Caco-2 (cell line): ENCODE results near the gene LMLN. TPM values are rescaled to one million over a fixed set of nuclear protein-coding genes. Genes with fewer than 3 reads are reported as not detected.

Experiments used
- BruUV-seq: library from RNA; stranded (reverse); fragments of 400-500 nt; replicated peaks from 2 replicates; lab custom pipeline; 2021; lab: Mats Ljungman, UMichigan
- CTCF ChIA-PET: fragments of 300-600 bp; sonication (Branson Sonifier 250); formaldehyde crosslinking; loops from one replicate; lab custom pipeline; 2022; ENCODE audit warnings: antibody characterized with exemption; lab: Charles Lee
- POLR2A ChIA-PET: fragments of 300-600 bp; sonication (Branson Sonifier 250); formaldehyde crosslinking; loops from one replicate; lab custom pipeline; 2022; ENCODE audit warnings: antibody characterized with exemption; lab: Charles Lee
- DNase-seq, 2 experiments: peaks; one replicate each; pipeline versions ENCODE4 v3.0.0 to v3.0.0-alpha.2; 2020 to 2022
- H3K27me3 ChIP-seq: replicated peaks from 2 replicates; pipeline ENCODE4 v1.6.0; 2011; ENCODE audit warnings: low read length; ENCODE audit not compliant: control insufficient read depth, insufficient read depth
- H3K36me3 ChIP-seq: 2 replicates; pipeline ENCODE4 v1.5.1; 2011; ENCODE audit warnings: low read length; ENCODE audit not compliant: control insufficient read depth, insufficient read depth
- H3K4me1 ChIP-seq: fragments of 250-450 bp; sonication (Bioruptor Pico); 2 replicates; pipeline ENCODE4 v1.5.1; 2020; ENCODE audit warnings: mild to moderate bottlenecking
- H3K4me3 ChIP-seq: 2 replicates; pipeline ENCODE4 v1.5.1; 2011; ENCODE audit warnings: low read depth, mild to moderate bottlenecking, control low read depth, low read length
- H3K9me3 ChIP-seq: fragments of 250-450 bp; sonication (Bioruptor Pico); 2 replicates; pipeline ENCODE4 v1.5.1; 2020; ENCODE audit warnings: mild to moderate bottlenecking, moderate library complexity
- H3K27ac Mint-ChIP-seq: one replicate; pipeline ENCODE4 v1.8.0; 2022; ENCODE audit warnings: mixed read lengths; ENCODE audit not compliant: unreplicated experiment
- H3K27me3 Mint-ChIP-seq: one replicate; pipeline ENCODE4 v1.8.0; 2022; ENCODE audit warnings: mixed read lengths; ENCODE audit not compliant: insufficient read depth, unreplicated experiment
- H3K36me3 Mint-ChIP-seq: one replicate; pipeline ENCODE4 v1.8.0; 2022; ENCODE audit warnings: mild to moderate bottlenecking, mixed read lengths; ENCODE audit not compliant: insufficient read depth, unreplicated experiment
- H3K4me1 Mint-ChIP-seq: one replicate; pipeline ENCODE4 v1.8.0; 2022; ENCODE audit warnings: low read depth, mixed read lengths; ENCODE audit not compliant: unreplicated experiment
- H3K4me3 Mint-ChIP-seq: one replicate; pipeline ENCODE4 v1.8.0; 2022; ENCODE audit warnings: mild to moderate bottlenecking, moderate library complexity, mixed read lengths; ENCODE audit not compliant: unreplicated experiment
- H3K9me3 Mint-ChIP-seq: one replicate; pipeline ENCODE4 v1.8.0; 2022; ENCODE audit warnings: mixed read lengths; ENCODE audit not compliant: unreplicated experiment
- CTCF ChIP-seq, 2 experiments: fragments of 200-600 bp in 1 of 2; IDR thresholded peaks; 1 replicate in 1 of 2; 2 replicates in 1 of 2; pipeline versions ENCODE4 v1.5.1 to v1.8.0; 2011 to 2022; ENCODE audit warnings: antibody characterized with exemption in 1 of 2, control low read depth in 1 of 2, inconsistent platforms in 1 of 2, low read depth in 1 of 2, low read length in 1 of 2, mild to moderate bottlenecking in 1 of 2, moderate library complexity in 1 of 2; ENCODE audit not compliant: insufficient read depth in 1 of 2, severe bottlenecking in 1 of 2, unreplicated experiment in 1 of 2
- intact Hi-C: fragments of 100-400 bp; cut with micrococcal nuclease; formaldehyde crosslinking; loops from one replicate; pipeline ENCODE4 v1.10.0; 2022; ENCODE audit not compliant: unreplicated experiment
- total RNA-seq: library from RNA; stranded (reverse); gene quantifications from 2 replicates; pipeline ENCODE4 v1.2.3, GENCODE V29; 2022

The LMLN gene
- total RNA-seq, 1 experiment from 2014 or later: 2.4 TPM

- no peaks in the 10 kb centered on the region for H3K27me3 ChIP-seq
- no peaks in the 10 kb centered on the region for H3K4me1 Mint-ChIP-seq
- H3K36me3 Mint-ChIP-seq: no peaks in the 10 kb centered on the region
- H3K27me3 Mint-ChIP-seq: peaks cover 3% of the 10 kb centered on the region
- POLR2A ChIA-PET: no interaction called here
- H3K9me3 ChIP-seq: no peaks in the 10 kb centered on the region
- intact Hi-C loops: no loop called here
- CTCF ChIA-PET: no interaction called here
- DNase-seq: no peak
- no peak for TF ChIP-seq CTCF (IDR thresholded peaks at IDR 0.05; ENCODE audit: insufficient read depth in 1 of 2, low read depth in 1 of 2, low read length in 1 of 2, severe bottlenecking in 1 of 2, unreplicated experiment in 1 of 2)
- no peak overlapping the region for H3K27ac Mint-ChIP-seq
- H3K9me3 Mint-ChIP-seq: no peaks in the 10 kb centered on the region
- H3K4me3 Mint-ChIP-seq: no peak overlapping the region
- no peaks in the 10 kb centered on the region for H3K4me1 ChIP-seq
- no peaks in the 10 kb centered on the region for H3K36me3 ChIP-seq
- H3K4me3 ChIP-seq: no peak overlapping the region
- no TSS peak for BruUV-seq
Measured at GRCh38 chr3:197936819-197937384, 23.1 kb upstream of the LMLN start.

- peaks cover 3% of the 10 kb centered on the region for H3K27me3 Mint-ChIP-seq
Measured at GRCh38 chr3:197940745-197941384, 19.2 kb upstream of the LMLN start.

More at GRCh38 chr3:197940745-197941384, 19.2 kb upstream of the LMLN start:
- intact Hi-C loops: no loop called here
- Histone ChIP-seq H3K27me3 (no peaks in the 10 kb centered on the region), H3K4me3 (no peak overlapping the region), H3K36me3 (no peaks in the 10 kb centered on the region), H3K9me3 (no peaks in the 10 kb centered on the region), H3K4me1 (no peaks in the 10 kb centered on the region)
- Mint-ChIP-seq H3K9me3 (no peaks in the 10 kb centered on the region), H3K4me3 (no peak overlapping the region), H3K36me3 (no peaks in the 10 kb centered on the region), H3K4me1 (no peaks in the 10 kb centered on the region), H3K27ac (no peak overlapping the region)
- no peak for TF ChIP-seq CTCF (IDR thresholded peaks at IDR 0.05; ENCODE audit: insufficient read depth in 1 of 2, low read depth in 1 of 2, low read length in 1 of 2, severe bottlenecking in 1 of 2, unreplicated experiment in 1 of 2)
- DNase-seq: no peak
- BruUV-seq: no TSS peak
- ChIA-PET CTCF (no interaction called here), POLR2A (no interaction called here)
